Measurements from ENCODE around the gene GMDS.

The GMDS gene

GRCh38 chr6:1606780-1607515 lies 638.5 kb downstream of the GMDS start:
- DNase-seq: no peak

- peak; percentile 20 for DNase-seq
Observed at GRCh38 chr6:1605893-1606779, 639.3 kb downstream of the GMDS start.

GRCh38 chr6:1605004-1605892 lies 640.2 kb downstream of the GMDS start:
- DNase-seq: no peak

GRCh38 chr6:1604158-1605003 lies 641.0 kb downstream of the GMDS start:
- DNase-seq: no peak

- no peak for DNase-seq
Observed at GRCh38 chr6:1603708-1604107, 641.7 kb downstream of the GMDS start.

- no peak for DNase-seq
Observed at GRCh38 chr6:1602049-1602713, 643.2 kb downstream of the GMDS start.

GRCh38 chr6:1601158-1602048 lies 644.0 kb downstream of the GMDS start:
- DNase-seq: no peak

- DNase-seq: no peak
Observed at GRCh38 chr6:1600764-1601157, 644.6 kb downstream of the GMDS start.

- DNase-seq: no peak
Observed at GRCh38 chr6:1600063-1600763, 645.2 kb downstream of the GMDS start.

- DNase-seq: no peak
Observed at GRCh38 chr6:1599469-1599868, 645.9 kb downstream of the GMDS start.

GRCh38 chr6:1598886-1599285 lies 646.5 kb downstream of the GMDS start:
- DNase-seq: no peak

GRCh38 chr6:1598433-1598832 lies 647.0 kb downstream of the GMDS start:
- DNase-seq: no peak

- peak; percentile 38 for DNase-seq
Observed at GRCh38 chr6:1597924-1598323, 647.5 kb downstream of the GMDS start.

- no peak for DNase-seq
Observed at GRCh38 chr6:1597121-1597744, 648.2 kb downstream of the GMDS start.

- DNase-seq: no peak
Observed at GRCh38 chr6:1596088-1596852, 649.1 kb downstream of the GMDS start.

- DNase-seq: no peak
Observed at GRCh38 chr6:1595271-1596087, 649.9 kb downstream of the GMDS start.

- DNase-seq: no peak
Observed at GRCh38 chr6:1594445-1595200, 650.8 kb downstream of the GMDS start.
